ACC112 (cell line): ENCODE data around the gene THSD7B.

Experiments used
- H2AFZ ChIP-seq: fragments of 200-600 bp; sonication (generic); one replicate; pipeline ENCODE4 v1.6.0; 2017; ENCODE audit warnings: antibody characterized with exemption, low read length; ENCODE audit not compliant: unreplicated experiment
- H3K27ac ChIP-seq: fragments of 200-600 bp; sonication (generic); 2 replicates; pipeline ENCODE4 v1.5.1; 2014; ENCODE audit warnings: low read depth, mild to moderate bottlenecking, antibody characterized with exemption, low read length, moderate library complexity
- H3K27me3 ChIP-seq: fragments of 200-600 bp; sonication (generic); 2 replicates; pipeline ENCODE4 v1.6.1; 2014; ENCODE audit warnings: mild to moderate bottlenecking, antibody characterized with exemption, low read length, moderate library complexity, mixed read lengths; ENCODE audit not compliant: insufficient read depth
- H3K36me3 ChIP-seq: fragments of 200-600 bp; sonication (generic); 2 replicates; pipeline ENCODE4 v1.6.1; 2016; ENCODE audit warnings: mild to moderate bottlenecking, antibody characterized with exemption, low read length, moderate library complexity, mixed read lengths; ENCODE audit not compliant: insufficient read depth
- H3K4me1 ChIP-seq: fragments of 200-600 bp; sonication (generic); one replicate; pipeline ENCODE4 v1.6.1; 2016; ENCODE audit warnings: low read length, mixed read lengths; ENCODE audit not compliant: insufficient read depth, unreplicated experiment, control insufficient read depth
- H3K4me3 ChIP-seq: fragments of 200-600 bp; sonication (generic); 2 replicates; pipeline ENCODE4 v1.5.1; 2014; ENCODE audit warnings: mild to moderate bottlenecking, low read depth, low read length
- H3K79me2 ChIP-seq: fragments of 200-600 bp; sonication (generic); one replicate; pipeline ENCODE4 v1.6.0; 2016; ENCODE audit warnings: low read length; ENCODE audit not compliant: control insufficient read depth, unreplicated experiment, insufficient read depth

The THSD7B gene

GRCh38 chr2:137339051-137339450 lies 573.7 kb downstream of the THSD7B start:
- Histone ChIP-seq H3K36me3 (no peaks in the 10 kb centered on the region), H2AFZ (no peak overlapping the region), H3K79me2 (no peaks in the 10 kb centered on the region), H3K4me1 (peaks cover 1% of the 10 kb centered on the region), H3K4me3 (no peak overlapping the region), H3K27ac (no peak overlapping the region), H3K27me3 (no peaks in the 10 kb centered on the region)

GRCh38 chr2:137345994-137346393 lies 580.6 kb downstream of the THSD7B start:
- H3K79me2 ChIP-seq = no peaks in the 10 kb centered on the region
- H3K4me1 ChIP-seq = no peaks in the 10 kb centered on the region

GRCh38 chr2:137348301-137348700 lies 583.0 kb downstream of the THSD7B start:
- no peaks in the 10 kb centered on the region for H3K27me3 ChIP-seq
- H3K79me2 ChIP-seq = no peaks in the 10 kb centered on the region
- no peaks in the 10 kb centered on the region for H3K4me1 ChIP-seq

More at GRCh38 chr2:137345994-137346393, 580.6 kb downstream of the THSD7B start:
- H3K27me3 ChIP-seq = no peaks in the 10 kb centered on the region
- H3K36me3 ChIP-seq = no peaks in the 10 kb centered on the region
- no peak overlapping the region for H2AFZ ChIP-seq
- H3K4me3 ChIP-seq = no peak overlapping the region
- no peak overlapping the region for H3K27ac ChIP-seq

GRCh38 chr2:137357634-137358033 lies 592.3 kb downstream of the THSD7B start:
- Histone ChIP-seq H3K4me1 (no peaks in the 10 kb centered on the region), H3K4me3 (no peak overlapping the region), H3K36me3 (no peaks in the 10 kb centered on the region), H3K27ac (no peak overlapping the region), H3K27me3 (no peaks in the 10 kb centered on the region), H2AFZ (no peak overlapping the region), H3K79me2 (no peaks in the 10 kb centered on the region)

More at GRCh38 chr2:137348301-137348700, 583.0 kb downstream of the THSD7B start:
- Histone ChIP-seq H2AFZ (no peak overlapping the region), H3K27ac (no peak overlapping the region), H3K36me3 (no peaks in the 10 kb centered on the region), H3K4me3 (no peak overlapping the region)

- no peak overlapping the region for H3K4me3 ChIP-seq
- peaks cover 14% of the 10 kb centered on the region for H3K4me1 ChIP-seq
- H3K79me2 ChIP-seq = no peaks in the 10 kb centered on the region
- no peak overlapping the region for H2AFZ ChIP-seq
- H3K36me3 ChIP-seq = no peaks in the 10 kb centered on the region
- H3K27me3 ChIP-seq = no peaks in the 10 kb centered on the region
- H3K27ac ChIP-seq = peak overlapping the region; percentile 28; the same call in 1 of the 2 replicates
Measured at GRCh38 chr2:137367361-137367760, 602.0 kb downstream of the THSD7B start.

- H3K4me3 ChIP-seq = no peak overlapping the region
- H3K4me1 ChIP-seq = peaks cover 14% of the 10 kb centered on the region
- no peak overlapping the region for H3K27ac ChIP-seq
- no peaks in the 10 kb centered on the region for H3K79me2 ChIP-seq
- no peaks in the 10 kb centered on the region for H3K27me3 ChIP-seq
- no peaks in the 10 kb centered on the region for H3K36me3 ChIP-seq
- H2AFZ ChIP-seq = no peak overlapping the region
Measured at GRCh38 chr2:137369106-137369505, 603.8 kb downstream of the THSD7B start.

GRCh38 chr2:137379186-137379585 lies 613.8 kb downstream of the THSD7B start:
- Histone ChIP-seq H3K4me3 (no peak overlapping the region), H2AFZ (no peak overlapping the region), H3K4me1 (peaks cover 7% of the 10 kb centered on the region), H3K36me3 (no peaks in the 10 kb centered on the region), H3K79me2 (no peaks in the 10 kb centered on the region), H3K27me3 (no peaks in the 10 kb centered on the region), H3K27ac (no peak overlapping the region)

GRCh38 chr2:137380610-137381009 lies 615.3 kb downstream of the THSD7B start:
- no peaks in the 10 kb centered on the region for H3K36me3 ChIP-seq
- H3K27me3 ChIP-seq = no peaks in the 10 kb centered on the region
- H3K4me3 ChIP-seq = no peak overlapping the region
- no peaks in the 10 kb centered on the region for H3K79me2 ChIP-seq
- peaks cover 7% of the 10 kb centered on the region for H3K4me1 ChIP-seq
- no peak overlapping the region for H3K27ac ChIP-seq
- no peak overlapping the region for H2AFZ ChIP-seq

GRCh38 chr2:137381731-137382130 lies 616.4 kb downstream of the THSD7B start:
- Histone ChIP-seq H3K4me3 (no peak overlapping the region), H3K4me1 (peaks cover 7% of the 10 kb centered on the region), H3K27me3 (no peaks in the 10 kb centered on the region), H3K79me2 (no peaks in the 10 kb centered on the region), H2AFZ (no peak overlapping the region), H3K36me3 (no peaks in the 10 kb centered on the region), H3K27ac (no peak overlapping the region)

GRCh38 chr2:137383391-137383790 lies 618.0 kb downstream of the THSD7B start:
- no peaks in the 10 kb centered on the region for H3K36me3 ChIP-seq

GRCh38 chr2:137387044-137387443 lies 621.7 kb downstream of the THSD7B start:
- H3K4me3 ChIP-seq = no peak overlapping the region
- no peaks in the 10 kb centered on the region for H3K4me1 ChIP-seq
- no peaks in the 10 kb centered on the region for H3K27me3 ChIP-seq
- no peak overlapping the region for H3K27ac ChIP-seq
- H2AFZ ChIP-seq = no peak overlapping the region
- no peaks in the 10 kb centered on the region for H3K79me2 ChIP-seq
- no peaks in the 10 kb centered on the region for H3K36me3 ChIP-seq

More at GRCh38 chr2:137383391-137383790, 618.0 kb downstream of the THSD7B start:
- Histone ChIP-seq H3K4me3 (no peak overlapping the region), H2AFZ (no peak overlapping the region), H3K79me2 (no peaks in the 10 kb centered on the region), H3K27me3 (no peaks in the 10 kb centered on the region), H3K27ac (no peak overlapping the region), H3K4me1 (peaks cover 7% of the 10 kb centered on the region)
